Upper lobe of left lung (tissue), 6 donors: Measurements from ENCODE around the gene SCO2. TPM values are rescaled to one million over a fixed set of nuclear protein-coding genes. Genes with fewer than 3 reads are reported as not detected.
A peak's percentile ranks its signal among the peaks of the same experiment; 100 is the strongest.

ENCODE experiments used
- ATAC-seq, 2 donors: fragments of 200-7000 bp; cut with Tn5 transposase; one replicate each; pipeline ENCODE4 v1.9.1; 2022; ENCODE audit warnings: mild to moderate bottlenecking in 2 of 2, moderate library complexity in 2 of 2; ENCODE audit not compliant: low FRiP score in 2 of 2
- DNase-seq, 2 donors: peaks; one replicate each; pipeline ENCODE4 v3.0.0-alpha.2; 2019 to 2020
- H3K27ac ChIP-seq, 4 donors: fragments of 200-600 bp; sonication (generic); one replicate each; pipeline ENCODE4 v1.5.1; 2016 to 2019
- H3K27me3 ChIP-seq, 4 donors: fragments of 200-600 bp; sonication (generic); one replicate each; pipeline ENCODE4 v1.5.1; 2017 to 2019
- H3K36me3 ChIP-seq, 4 donors: fragments of 200-600 bp; sonication (generic); one replicate each; pipeline ENCODE4 v1.5.1; 2016 to 2019
- H3K4me1 ChIP-seq, 4 donors: fragments of 200-600 bp; sonication (generic); one replicate each; pipeline ENCODE4 v1.5.1; 2018 to 2019
- H3K4me3 ChIP-seq, 4 donors: fragments of 200-600 bp; sonication (generic); one replicate each; pipeline ENCODE4 v1.5.1; 2017 to 2019; ENCODE audit warnings: mild to moderate bottlenecking in 2 of 4, moderate library complexity in 1 of 4
- H3K9me3 ChIP-seq, 4 donors: fragments of 200-600 bp; sonication (generic); one replicate each; pipeline ENCODE4 v1.5.1; 2018 to 2019
- EP300 ChIP-seq, 4 donors: sonication (generic); formaldehyde crosslinking; IDR thresholded peaks; one replicate each; pipeline ENCODE4 v1.5.1; 2017; ENCODE audit warnings: antibody characterized with exemption in 4 of 4, control low read depth in 2 of 4
- POLR2A ChIP-seq, 4 donors: fragments of 450-650 bp; IDR thresholded peaks; one replicate each; pipeline ENCODE4 v1.5.1; 2016 to 2017; ENCODE audit warnings: antibody characterized with exemption in 4 of 4, mild to moderate bottlenecking in 2 of 4
- POLR2AphosphoS5 ChIP-seq, 2 donors: sonication (generic); formaldehyde crosslinking; IDR thresholded peaks; one replicate each; pipeline ENCODE4 v1.5.1; 2017; ENCODE audit warnings: antibody characterized with exemption in 2 of 2
- WGBS, 2 donors: methylation state at CpG; one replicate each; pipeline ENCODE4 v1.1.5; 2017 to 2018; 5-methylcytosine and 5-hydroxymethylcytosine counted together
- total RNA-seq, 6 donors: library from RNA; depleted of rRNA in 4 of 6; stranded (reverse); fragments of >200 nt in 4 of 6; gene quantifications; one replicate each; pipeline versions ENCODE4 v1.1.0 to v1.2.1, GENCODE V29; 2016 to 2021
- TF ChIP-seq, protein P1 (sequence below), 6 experiments: fragments of 450-650 bp in 4 of 6; fragments of 200-600 bp in 2 of 6; sonication (generic) in 2 of 6; IDR thresholded peaks; one replicate each; pipeline ENCODE4 v1.5.1; 2016 to 2019; ENCODE audit warnings: antibody characterized with exemption in 6 of 6
- donor health status: DM: no; HTN: no; CAD: no; lungs with moderate emphysema.
- donor health status: DM: no; HTN: yes; CAD: no; lungs with severe emphysema.

SCO2 gene
- total RNA-seq, 6 donors from 2014 or later = 1.7 to 14.0 (median 9.2) TPM; not detected in 1

DNA sequence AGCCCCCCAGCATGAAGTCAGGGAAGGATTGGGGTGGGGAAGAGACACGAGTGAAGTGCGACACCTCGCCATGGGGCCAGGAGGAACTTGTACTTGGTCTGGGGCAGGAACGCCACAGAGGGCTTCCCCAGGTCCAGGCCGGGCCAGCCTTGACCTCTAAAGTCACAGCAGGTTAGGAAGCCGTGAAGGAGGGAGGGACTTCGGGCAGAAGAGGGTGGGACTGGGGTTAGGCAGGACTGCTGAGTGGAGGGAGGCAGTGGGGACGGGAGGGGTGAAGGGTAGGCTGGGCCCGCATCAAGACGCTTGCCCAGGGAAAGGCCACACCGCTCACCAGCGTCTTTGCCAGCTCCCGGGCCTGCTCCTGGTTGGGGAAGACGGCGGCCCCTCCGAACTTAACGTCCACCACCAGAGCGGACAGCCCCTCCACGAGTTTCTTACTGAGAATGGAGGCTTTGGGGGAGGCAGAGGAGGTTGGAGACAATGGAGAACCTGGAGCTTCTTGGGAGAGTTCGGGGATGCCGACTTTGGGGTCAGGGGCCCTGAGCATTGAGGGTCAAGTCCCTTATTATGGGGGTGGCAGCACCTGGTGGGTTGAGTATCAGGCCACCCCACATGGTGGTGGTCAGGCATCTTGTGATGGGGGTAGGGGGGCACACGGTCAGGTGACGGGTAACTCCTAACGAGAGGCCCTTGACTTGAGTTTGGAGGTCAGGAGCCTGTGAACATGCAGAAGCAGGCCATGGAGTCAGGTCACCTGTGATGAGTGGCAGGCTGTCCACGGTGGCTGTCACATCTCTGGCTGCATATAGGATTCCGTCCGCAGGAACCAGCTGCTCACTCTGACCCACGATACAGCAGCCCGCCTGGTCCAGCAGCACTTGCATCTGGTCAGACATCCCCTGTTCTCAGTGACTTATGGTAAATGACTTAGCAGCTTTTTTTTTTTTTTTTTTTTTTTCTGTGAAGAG lies 1.7 kb upstream of the SCO2 start:
- Histone ChIP-seq H3K9me3 (no peaks in the 10 kb centered on the region), H3K27me3 (no peaks in the 10 kb centered on the region), H3K4me1 (peaks cover 39 to 78% (median 45%) of the 10 kb centered on the region in 4 donors), H3K36me3 (peaks cover 9 to 23% (median 21%) of the 10 kb centered on the region in 4 donors), H3K4me3 (peak overlapping the region; percentile 69 to 93 (median 74)), H3K27ac (peak overlapping the region; percentile 95 to 100 (median 98))
- TF ChIP-seq, protein P1, sequence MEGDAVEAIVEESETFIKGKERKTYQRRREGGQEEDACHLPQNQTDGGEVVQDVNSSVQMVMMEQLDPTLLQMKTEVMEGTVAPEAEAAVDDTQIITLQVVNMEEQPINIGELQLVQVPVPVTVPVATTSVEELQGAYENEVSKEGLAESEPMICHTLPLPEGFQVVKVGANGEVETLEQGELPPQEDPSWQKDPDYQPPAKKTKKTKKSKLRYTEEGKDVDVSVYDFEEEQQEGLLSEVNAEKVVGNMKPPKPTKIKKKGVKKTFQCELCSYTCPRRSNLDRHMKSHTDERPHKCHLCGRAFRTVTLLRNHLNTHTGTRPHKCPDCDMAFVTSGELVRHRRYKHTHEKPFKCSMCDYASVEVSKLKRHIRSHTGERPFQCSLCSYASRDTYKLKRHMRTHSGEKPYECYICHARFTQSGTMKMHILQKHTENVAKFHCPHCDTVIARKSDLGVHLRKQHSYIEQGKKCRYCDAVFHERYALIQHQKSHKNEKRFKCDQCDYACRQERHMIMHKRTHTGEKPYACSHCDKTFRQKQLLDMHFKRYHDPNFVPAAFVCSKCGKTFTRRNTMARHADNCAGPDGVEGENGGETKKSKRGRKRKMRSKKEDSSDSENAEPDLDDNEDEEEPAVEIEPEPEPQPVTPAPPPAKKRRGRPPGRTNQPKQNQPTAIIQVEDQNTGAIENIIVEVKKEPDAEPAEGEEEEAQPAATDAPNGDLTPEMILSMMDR (IDR thresholded peaks at IDR 0.05) = no peak
- TF ChIP-seq POLR2A (IDR thresholded peaks at IDR 0.05) (peak in 1 of 4 donors; percentile 63), POLR2AphosphoS5 (IDR thresholded peaks at IDR 0.05) (peak; percentile 39 to 57)
- DNase-seq (peak in 1 of 2 donors; percentile 87), ATAC-seq (peak; percentile 8 to 21)
- WGBS, 2 donors = 44 to 45% methylated on average over 23 to 27 of the region's 29 CpGs

DNA sequence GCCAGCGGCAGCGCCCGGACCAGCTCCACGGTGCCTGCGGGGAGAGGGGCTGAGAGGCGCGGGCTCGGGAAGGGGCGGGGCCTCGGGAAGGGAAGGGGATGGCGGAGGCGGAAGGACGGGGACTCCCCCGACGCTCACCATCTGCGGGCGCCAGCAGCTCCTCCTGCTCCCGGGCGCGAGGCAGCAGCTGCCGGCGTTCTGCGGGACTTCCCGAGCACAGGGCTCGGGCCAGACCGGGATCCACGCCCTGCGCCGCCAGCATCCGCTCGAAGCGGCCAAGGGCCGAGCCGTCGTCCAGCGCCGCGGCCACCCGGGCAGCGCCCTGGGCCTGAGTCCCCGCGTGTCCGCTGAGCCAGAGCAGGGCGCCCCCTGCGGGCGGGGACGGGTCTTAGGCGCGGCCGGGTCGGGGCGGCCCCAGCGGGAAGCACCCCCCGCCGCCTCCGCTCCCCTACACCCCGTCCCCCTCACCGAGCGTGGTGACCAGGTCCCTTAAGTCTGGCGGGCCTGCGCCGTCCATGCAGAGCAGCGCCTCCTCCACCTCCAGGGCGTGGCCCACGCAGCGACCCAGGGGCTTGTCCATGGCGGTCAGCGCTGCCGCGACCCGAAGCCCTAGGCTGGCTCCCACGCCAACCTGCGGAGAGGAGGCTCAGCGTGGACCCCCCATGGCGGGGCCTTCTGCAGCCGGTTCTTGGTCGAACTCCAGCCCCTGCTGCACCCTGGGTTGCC lies 873 bp upstream of the SCO2 start:
- peaks cover 39 to 70% (median 44%) of the 10 kb centered on the region in 4 donors for H3K4me1 ChIP-seq
- H3K4me3 ChIP-seq = peak overlapping the region; percentile 69 to 93 (median 74)
- WGBS, 2 donors = 2 to 8% methylated on average over 2 to 38 of the region's 77 CpGs
- TF ChIP-seq POLR2AphosphoS5 (IDR thresholded peaks at IDR 0.05) (peak in 1 of 2 donors; percentile 71), POLR2A (IDR thresholded peaks at IDR 0.05) (peak in 1 of 4 donors; percentile 25), EP300 (IDR thresholded peaks at IDR 0.05) (no peak)
- TF ChIP-seq, protein P1 (IDR thresholded peaks at IDR 0.05) = peak; percentile 72 to 94 (median 92)
- ATAC-seq (peak; percentile 27 to 56), DNase-seq (peak; percentile 84 to 97)
- peaks cover 16 to 32% (median 28%) of the 10 kb centered on the region in 4 donors for H3K36me3 ChIP-seq
- H3K9me3 ChIP-seq = no peaks in the 10 kb centered on the region
- H3K27ac ChIP-seq = peak overlapping the region; percentile 95 to 100 (median 98)
- no peaks in the 10 kb centered on the region for H3K27me3 ChIP-seq

DNA sequence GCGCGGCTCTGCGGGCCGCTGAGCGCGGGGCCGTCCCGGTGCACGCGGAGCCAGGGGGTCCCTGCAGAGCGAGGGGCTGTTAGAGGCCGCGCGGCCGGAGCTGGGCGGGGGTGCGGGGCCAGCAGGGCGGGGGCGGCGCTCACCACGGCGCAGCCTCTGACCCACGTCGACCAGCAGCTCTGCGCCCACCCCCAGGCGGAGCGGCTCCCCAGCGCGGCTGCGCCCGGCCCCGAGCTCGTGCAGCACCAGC lies 385 bp upstream of the SCO2 start:
- Histone ChIP-seq H3K4me3 (peak overlapping the region; percentile 69 to 93 (median 74)), H3K36me3 (peaks cover 16 to 37% (median 30%) of the 10 kb centered on the region in 4 donors), H3K4me1 (peaks cover 39 to 65% (median 44%) of the 10 kb centered on the region in 4 donors), H3K27me3 (no peaks in the 10 kb centered on the region), H3K9me3 (no peaks in the 10 kb centered on the region), H3K27ac (peak overlapping the region; percentile 95 to 100 (median 98))
- 0% methylated on average over 12 of the region's 33 CpGs; no CpG with 5 or more reads in 1 of the 2 donors for WGBS, 2 donors
- ATAC-seq = no peak
- no peak for DNase-seq
- TF ChIP-seq EP300 (IDR thresholded peaks at IDR 0.05) (no peak), POLR2AphosphoS5 (IDR thresholded peaks at IDR 0.05) (no peak), POLR2A (IDR thresholded peaks at IDR 0.05) (no peak)
- TF ChIP-seq, protein P1 (IDR thresholded peaks at IDR 0.05) = no peak

DNA sequence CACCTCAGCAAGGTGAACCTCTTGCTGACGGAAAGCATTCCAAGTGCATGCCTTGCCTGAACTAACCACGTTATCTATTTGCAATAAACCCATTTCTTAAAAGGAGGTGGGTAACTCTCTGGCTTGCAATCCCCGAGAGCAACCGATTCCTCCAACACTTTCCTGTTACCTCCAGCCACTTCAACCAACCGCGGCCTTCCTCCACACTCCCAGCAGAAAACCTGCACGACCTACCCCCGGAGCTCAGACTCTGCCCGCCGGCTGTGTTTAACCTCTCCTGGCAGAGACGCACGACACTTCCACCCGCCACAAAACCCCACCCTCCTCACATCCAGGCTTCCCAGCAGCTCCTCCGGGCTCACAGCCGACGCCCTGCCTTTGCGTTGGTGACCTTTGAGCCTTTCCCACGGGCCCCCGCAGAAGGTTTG lies 708 bp downstream of the SCO2 start:
- peaks cover 35 to 54% (median 41%) of the 10 kb centered on the region in 4 donors for H3K4me1 ChIP-seq
- ATAC-seq (no peak), DNase-seq (no peak)
- no peaks in the 10 kb centered on the region for H3K27me3 ChIP-seq
- TF ChIP-seq, protein P1 (IDR thresholded peaks at IDR 0.05) = no peak
- TF ChIP-seq POLR2A (IDR thresholded peaks at IDR 0.05) (no peak), EP300 (IDR thresholded peaks at IDR 0.05) (no peak), POLR2AphosphoS5 (IDR thresholded peaks at IDR 0.05) (no peak)
- H3K9me3 ChIP-seq = no peaks in the 10 kb centered on the region
- peak overlapping the region; percentile 69 to 94 (median 82) for H3K4me3 ChIP-seq
- WGBS, 2 donors = 8 to 9% methylated on average over 19 of the region's 19 CpGs
- H3K36me3 ChIP-seq = peaks cover 16 to 47% (median 36%) of the 10 kb centered on the region in 4 donors
- peak overlapping the region; percentile 95 to 100 (median 98) for H3K27ac ChIP-seq
